ENCODE measurements around the gene DOCK3.

- no peak for TF ChIP-seq CTCF (conservative IDR thresholded peaks at IDR 0.05; ENCODE audit: low read depth, low read length)
- TF ChIP-seq USF2 (IDR thresholded peaks at IDR 0.05; ENCODE audit: low read depth, low read length), result no peak
- TF ChIP-seq FOS (IDR thresholded peaks at IDR 0.05; ENCODE audit: low read depth, low read length), result no peak
- no peak for TF ChIP-seq RCOR1 (IDR thresholded peaks at IDR 0.05; ENCODE audit: insufficient replicate concordance, low read length)
- no peak for TF ChIP-seq MAZ (IDR thresholded peaks at IDR 0.05; ENCODE audit: borderline replicate concordance, low read depth, low read length)
- TF ChIP-seq RAD21 (IDR thresholded peaks at IDR 0.05; ENCODE audit: low read length), result no peak
These were observed 720.9 kb downstream of the DOCK3 start for GRCh38 chr3:51395493-51396213.

Data from IMR-90 (cell line).